Measurements from ENCODE around the gene ASTN1. TPM values are rescaled to one million over a fixed set of nuclear protein-coding genes. Genes with fewer than 3 reads are reported as not detected.

Gene ASTN1
- total and polyA plus RNA-seq, 9 of the 15 experiments (the other 6 are each of a cell fraction or from before 2014, with no cell fraction given) = 0.05 to 0.22 (median 0.18) TPM

GRCh38 chr1:177011508-177011907, 153.0 kb downstream of the ASTN1 start:
- ATAC-seq = no peak
- H3K4me1 ChIP-seq (replicated peaks in 1 of 2; ENCODE audit: control insufficient read depth in 2 of 2, insufficient read depth in 2 of 2, low read length in 2 of 2) = no peaks in the 10 kb centered on the region
- H3K9me1 ChIP-seq (ENCODE audit: control insufficient read depth, insufficient read depth, low read length) = no peaks in the 10 kb centered on the region
- no peaks in the 10 kb centered on the region for H3K9me3 ChIP-seq (replicated peaks; ENCODE audit: control insufficient read depth, insufficient read depth, low read depth, low read length)
- no peaks in the 10 kb centered on the region for H3K79me2 ChIP-seq (ENCODE audit: control insufficient read depth, insufficient read depth, low read length)
- H4K20me1 ChIP-seq (replicated peaks; ENCODE audit: control insufficient read depth, insufficient read depth, low read length) = no peaks in the 10 kb centered on the region
- BruUV-seq (replicated peaks) = no TSS peak
- peak; percentile 40 for FAIRE-seq
- intact Hi-C loops (cut with micrococcal nuclease) (no loop called here), in situ Hi-C loops (cut with MboI) (no loop called here)
- no peak overlapping the region for H3K4me3 ChIP-seq
- DNase-seq (ENCODE audit: extremely low read depth in 1 of 4, low spot score in 3 of 4) = no peak
- no peak overlapping the region for H2AFZ ChIP-seq (ENCODE audit: low read depth, low read length)
- no peaks in the 10 kb centered on the region for H3K36me3 ChIP-seq (ENCODE audit: control insufficient read depth, insufficient read depth, low read length)
- H3K9ac ChIP-seq (ENCODE audit: insufficient read depth in 1 of 2, low read depth in 2 of 2, low read length in 2 of 2) = no peak overlapping the region
- CTCF ChIA-PET (ENCODE audit: low intra/inter-chr PET ratio) = no interaction called here
- H3K27ac ChIP-seq (ENCODE audit: extremely low read depth, low read depth, low read length) = no peak overlapping the region
- 0% methylated on average over 1 of the region's 1 CpG for WGBS (ENCODE audit: insufficient coverage, low coverage, missing lambda C conversion rate)
- POLR2A ChIA-PET = no interaction called here
- H3K4me2 ChIP-seq (ENCODE audit: insufficient read depth, low read length) = no peak overlapping the region
- H3K27me3 ChIP-seq (ENCODE audit: control insufficient read depth in 2 of 2, insufficient read depth in 2 of 2, low read length in 2 of 2) = no peaks in the 10 kb centered on the region
- TF ChIP-seq HBP1 (CRISPR knock-in tag; IDR thresholded peaks at IDR 0.05) = 0 out of 2 replicates have a peak, but pooled peaks have one; percentile 30
- no peak for TF ChIP-seq ZNF583 (CRISPR knock-in tag; IDR thresholded peaks at IDR 0.05)
- TF ChIP-seq ZNF639 (CRISPR knock-in tag; conservative IDR thresholded peaks at IDR 0.05 in 1 of 2, IDR thresholded peaks at IDR 0.05 in 1 of 2) = no peak
- no peak for TF ChIP-seq MYBL2 (IDR thresholded peaks at IDR 0.05; ENCODE audit: low read depth)
- TF ChIP-seq MYBL2 (CRISPR knock-in tag; IDR thresholded peaks at IDR 0.05; ENCODE audit: borderline replicate concordance) = no peak
- no peak for TF ChIP-seq ZFP91 (CRISPR knock-in tag; IDR thresholded peaks at IDR 0.05)
- TF ChIP-seq THRB (CRISPR knock-in tag; conservative IDR thresholded peaks at IDR 0.05) = 0 out of 2 replicates have a peak, but pooled peaks have one; percentile 68
- no peak for TF ChIP-seq AFF4 (CRISPR knock-in tag; IDR thresholded peaks at IDR 0.05)
- 0 out of 2 replicates have a peak, but pooled peaks have one; percentile 39 for TF ChIP-seq ZBTB26 (CRISPR knock-in tag; IDR thresholded peaks at IDR 0.05)
- no peak for TF ChIP-seq BHLHE40 (IDR thresholded peaks at IDR 0.05; ENCODE audit: low read length)

Measured in K562 (cell line).